ENCODE results near the gene KRIT1.

The KRIT1 gene

GRCh38 chr7:92250603-92251002 lies 4.9 kb upstream of the KRIT1 start:
- TF ChIP-seq CTCF (IDR thresholded peaks at IDR 0.05; ENCODE audit: insufficient read depth, low read length) (no peak), GABPA (IDR thresholded peaks at IDR 0.05; ENCODE audit: low read depth) (no peak), REST (IDR thresholded peaks at IDR 0.05; ENCODE audit: insufficient replicate concordance, low read depth) (no peak), POLR2AphosphoS5 (IDR thresholded peaks at IDR 0.05; ENCODE audit: low read depth) (no peak), SPI1 (IDR thresholded peaks at IDR 0.05; ENCODE audit: borderline replicate concordance, low read depth) (no peak)
- H3K27ac ChIP-seq (replicated peaks) = no peak overlapping the region
- no peaks in the 10 kb centered on the region for H3K27me3 ChIP-seq (ENCODE audit: insufficient read depth, poor library complexity, severe bottlenecking)
- no peak overlapping the region for H3K4me3 ChIP-seq (replicated peaks; ENCODE audit: insufficient read depth, low read length)
- DNase-seq (ENCODE audit: low read depth in 1 of 2, low spot score in 1 of 2) = no peak

DNA sequence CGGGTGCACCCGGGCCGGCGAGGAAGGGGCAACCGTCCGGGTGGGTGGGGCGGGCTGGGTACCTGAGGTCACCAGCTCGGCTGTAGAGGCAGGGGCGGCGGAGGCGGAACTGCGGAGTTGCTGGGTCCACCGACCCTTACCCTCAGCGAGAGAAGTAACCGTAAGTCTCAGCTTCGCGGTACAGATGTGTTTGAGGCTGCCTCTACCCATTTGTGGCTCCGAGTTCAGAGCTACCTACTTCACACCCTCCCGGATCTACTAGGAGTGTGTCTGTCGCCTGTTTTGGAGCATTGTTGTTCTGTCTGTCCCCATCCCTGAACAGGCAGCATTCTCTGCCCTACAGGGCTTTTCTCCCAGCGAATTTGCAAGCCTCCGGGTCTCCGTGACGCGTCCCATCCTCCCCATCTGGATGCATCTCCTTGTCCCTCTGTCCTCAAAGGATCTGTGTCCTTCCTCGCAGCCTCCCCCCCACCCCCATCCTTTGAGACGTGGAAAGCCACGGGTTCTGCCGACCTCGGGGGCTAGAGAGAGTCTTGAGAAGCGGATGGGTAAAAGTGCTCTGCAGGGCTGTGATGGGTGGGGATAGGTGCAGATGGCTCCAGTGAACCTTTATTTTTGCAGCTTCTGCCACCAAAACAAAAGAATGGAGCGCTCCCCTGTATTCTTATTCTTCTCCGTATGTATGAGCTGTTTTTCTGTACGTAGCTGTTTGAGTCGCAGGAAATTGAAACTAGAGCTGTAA lies 817 bp upstream of the KRIT1 start:
- DNase-seq (ENCODE audit: low read depth in 1 of 2, low spot score in 1 of 2) = peak in 1 of 2 experiments; percentile 11
- Histone ChIP-seq H3K27ac (replicated peaks) (peak overlapping the region; percentile 90), H3K27me3 (ENCODE audit: insufficient read depth, poor library complexity, severe bottlenecking) (no peaks in the 10 kb centered on the region)

More for the DNA sequence above, 817 bp upstream of the KRIT1 start:
- no peak for TF ChIP-seq REST (IDR thresholded peaks at IDR 0.05; ENCODE audit: insufficient replicate concordance, low read depth)
- TF ChIP-seq POLR2AphosphoS5 (IDR thresholded peaks at IDR 0.05; ENCODE audit: low read depth) = no peak
- TF ChIP-seq GABPA (IDR thresholded peaks at IDR 0.05; ENCODE audit: low read depth) = no peak
- TF ChIP-seq SPI1 (IDR thresholded peaks at IDR 0.05; ENCODE audit: borderline replicate concordance, low read depth) = no peak
- TF ChIP-seq CTCF (IDR thresholded peaks at IDR 0.05; ENCODE audit: insufficient read depth, low read length) = no peak
- H3K4me3 ChIP-seq (replicated peaks; ENCODE audit: insufficient read depth, low read length) = peak overlapping the region; percentile 88

All from HL-60 (cell line).